Stomach (tissue), 9 donors: Measurements from ENCODE around the gene RECK. TPM values are rescaled to one million over a fixed set of nuclear protein-coding genes. Genes with fewer than 3 reads are reported as not detected.
A peak's percentile ranks its signal among the peaks of the same experiment; 100 is the strongest.

Experiments
- DNase-seq, 2 donors: peaks; one replicate each; pipeline versions ENCODE4 v3.0.0 to v3.0.0-alpha.2; 2013 to 2019
- H3K27ac ChIP-seq, 5 donors: fragments of 200-600 bp in 4 of 5; sonication (generic) in 4 of 5; one replicate each; pipeline ENCODE4 v1.5.1; 2013 to 2019; ENCODE audit warnings: mild to moderate bottlenecking in 1 of 5, moderate library complexity in 1 of 5
- H3K27me3 ChIP-seq, 3 donors: fragments of 200-600 bp; sonication (generic); one replicate each; pipeline ENCODE4 v1.5.1; 2017 to 2019; ENCODE audit warnings: mixed run types in 1 of 3
- H3K36me3 ChIP-seq, 4 donors: fragments of 200-600 bp; sonication (generic); 1 replicate in 3 of 4; 2 replicates in 1 of 4; pipeline ENCODE4 v1.5.1; 2016 to 2019
- H3K4me1 ChIP-seq, 4 donors: fragments of 200-600 bp; sonication (generic); one replicate each; pipeline ENCODE4 v1.5.1; 2016 to 2019
- H3K4me3 ChIP-seq, 4 donors: fragments of 200-600 bp; sonication (generic) in 3 of 4; one replicate each; pipeline ENCODE4 v1.5.1; 2016 to 2019; ENCODE audit warnings: mild to moderate bottlenecking in 1 of 4
- H3K9me3 ChIP-seq, 4 donors: fragments of 200-600 bp; sonication (generic); one replicate each; pipeline ENCODE4 v1.5.1; 2016 to 2019
- CTCF ChIP-seq, 7 experiments: fragments of 450-650 bp in 4 of 7; fragments of 200-600 bp in 3 of 7; sonication (generic) in 3 of 7; IDR thresholded peaks; one replicate each; pipeline ENCODE4 v1.5.1; 2016 to 2019; ENCODE audit warnings: antibody characterized with exemption in 7 of 7, control low read depth in 2 of 7, mild to moderate bottlenecking in 1 of 7
- EP300 ChIP-seq: sonication (generic); formaldehyde crosslinking; IDR thresholded peaks from one replicate; pipeline ENCODE4 v1.6.1; 2017; ENCODE audit warnings: antibody characterized with exemption
- POLR2A ChIP-seq, 4 donors: fragments of 450-650 bp; IDR thresholded peaks; one replicate each; pipeline ENCODE4 v1.6.1; 2016; ENCODE audit warnings: antibody characterized with exemption in 4 of 4, control low read depth in 2 of 4, mild to moderate bottlenecking in 1 of 4, moderate library complexity in 1 of 4
- POLR2AphosphoS5 ChIP-seq, 3 donors: sonication (generic); formaldehyde crosslinking; IDR thresholded peaks; one replicate each; pipeline ENCODE4 v1.6.1; 2016; ENCODE audit warnings: antibody characterized with exemption in 3 of 3
- WGBS, 5 donors: extraction: QIAGEN DNeasy Blood & Tissue Kit in 3 of 5; methylation state at CpG; one replicate each; pipeline versions ENCODE4 v1.1.5 to v1.1.7; 2013 to 2018; 5-methylcytosine and 5-hydroxymethylcytosine counted together
- intact Hi-C: fragments of 100-400 bp; cut with DNase I; formaldehyde crosslinking; loops from one replicate; pipeline ENCODE4 v1.15.1; 2023; ENCODE audit warnings: low total_unique reads
- polyA plus RNA-seq, 3 donors: library from polyadenylated mRNA; stranded (reverse); fragments of 200-250 nt; gene quantifications; one replicate each; pipeline ENCODE4 v1.2.3, GENCODE V29; 2013
- total RNA-seq, 5 donors: library from RNA; depleted of rRNA; stranded (reverse); fragments of >200 nt; gene quantifications; one replicate each; pipeline versions ENCODE4 v1.1.0 to v1.2.3, GENCODE V29; 2014 to 2016
- donor health status: healthy with polysubstance abuse.
- donor health status: Bipolar disorder and iron deficiency.
- donor health status: healthy.

Gene RECK
- total and polyA plus RNA-seq, 8 donors: 2.3 to 19.3 (median 4.8) TPM

GRCh38 chr9:36011379-36011778 lies 25.3 kb upstream of the RECK start:
- Histone ChIP-seq H3K4me3 (no peak overlapping the region), H3K9me3 (peaks cover 0 to under 1% (median 0%) of the 10 kb centered on the region in 4 donors), H3K4me1 (peaks cover 0 to 12% (median 3%) of the 10 kb centered on the region in 4 donors), H3K27me3 (peaks cover 0 to 8% (median 0%) of the 10 kb centered on the region in 3 donors), H3K36me3 (no peaks in the 10 kb centered on the region), H3K27ac (no peak overlapping the region)
- intact Hi-C loops: no loop called here
- WGBS, 5 donors: 62 to 74% (median 68%) methylated on average over 3 of the region's 3 CpGs
- TF ChIP-seq POLR2AphosphoS5 (IDR thresholded peaks at IDR 0.05) (no peak), POLR2A (IDR thresholded peaks at IDR 0.05) (no peak), EP300 (no peak), CTCF (IDR thresholded peaks at IDR 0.05) (no peak)
- DNase-seq: no peak

- TF ChIP-seq POLR2A (IDR thresholded peaks at IDR 0.05): no peak
- no peak for TF ChIP-seq CTCF (IDR thresholded peaks at IDR 0.05)
- TF ChIP-seq POLR2AphosphoS5 (IDR thresholded peaks at IDR 0.05): no peak
- TF ChIP-seq EP300: no peak
- 82 to 98% (median 89%) methylated on average over 2 of the region's 2 CpGs for WGBS, 5 donors
- H3K9me3 ChIP-seq: no peaks in the 10 kb centered on the region
- no peaks in the 10 kb centered on the region for H3K27me3 ChIP-seq
- intact Hi-C loops: no loop called here
- H3K36me3 ChIP-seq: no peaks in the 10 kb centered on the region
- no peaks in the 10 kb centered on the region for H3K4me1 ChIP-seq
- no peak for DNase-seq
- no peak overlapping the region for H3K4me3 ChIP-seq
- no peak overlapping the region for H3K27ac ChIP-seq
Measured at GRCh38 chr9:36017278-36017677, 19.4 kb upstream of the RECK start.

- intact Hi-C loops: no loop called here
- TF ChIP-seq EP300: no peak
- TF ChIP-seq POLR2AphosphoS5 (IDR thresholded peaks at IDR 0.05): no peak
- no peak for TF ChIP-seq POLR2A (IDR thresholded peaks at IDR 0.05)
- no peak for TF ChIP-seq CTCF (IDR thresholded peaks at IDR 0.05)
- WGBS, 5 donors: 80 to 94% (median 84%) methylated on average over 3 of the region's 3 CpGs
- peak overlapping the region in 3 of 5 donors; percentile 51 to 62 (median 61) for H3K27ac ChIP-seq
- H3K4me3 ChIP-seq: no peak overlapping the region
- H3K27me3 ChIP-seq: no peaks in the 10 kb centered on the region
- no peaks in the 10 kb centered on the region for H3K9me3 ChIP-seq
- no peak for DNase-seq
- H3K36me3 ChIP-seq: no peaks in the 10 kb centered on the region
- peaks cover 0 to 2% (median 0%) of the 10 kb centered on the region in 4 donors for H3K4me1 ChIP-seq
Measured at GRCh38 chr9:36018129-36018528, 18.6 kb upstream of the RECK start.

- Histone ChIP-seq H3K27me3 (no peaks in the 10 kb centered on the region), H3K36me3 (no peaks in the 10 kb centered on the region), H3K4me3 (no peak overlapping the region), H3K4me1 (peaks cover 0 to 4% (median 0%) of the 10 kb centered on the region in 4 donors), H3K27ac (peak overlapping the region in 4 of 5 donors; percentile 13 to 62 (median 56)), H3K9me3 (no peaks in the 10 kb centered on the region)
- intact Hi-C loops: no loop called here
- TF ChIP-seq POLR2AphosphoS5 (IDR thresholded peaks at IDR 0.05) (no peak), EP300 (no peak), POLR2A (IDR thresholded peaks at IDR 0.05) (no peak), CTCF (IDR thresholded peaks at IDR 0.05) (no peak)
- WGBS, 5 donors: 54 to 75% (median 71%) methylated on average over 6 of the region's 6 CpGs
- peak in 1 of 2 donors; percentile 58 for DNase-seq
Measured at GRCh38 chr9:36018891-36019720, 17.6 kb upstream of the RECK start.
